ENCODE results near the gene BOC.

DNA sequence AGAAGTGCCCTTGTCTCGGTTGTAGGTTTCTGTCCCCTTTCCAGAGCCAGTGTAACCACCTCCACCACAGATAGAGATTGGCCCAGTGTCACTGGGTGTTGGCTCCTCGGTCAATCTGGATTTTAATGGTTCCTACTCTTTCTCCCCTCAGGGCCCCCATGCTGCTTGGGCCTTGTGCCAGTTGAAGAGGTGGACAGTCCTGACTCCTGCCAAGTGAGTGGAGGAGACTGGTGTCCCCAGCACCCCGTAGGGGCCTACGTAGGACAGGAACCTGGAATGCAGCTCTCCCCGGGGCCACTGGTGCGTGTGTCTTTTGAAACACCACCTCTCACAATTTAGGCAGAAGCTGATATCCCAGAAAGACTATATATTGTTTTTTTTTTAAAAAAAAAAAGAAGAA is 75.2 kb downstream of the BOC start:
- TF ChIP-seq, protein P1, sequence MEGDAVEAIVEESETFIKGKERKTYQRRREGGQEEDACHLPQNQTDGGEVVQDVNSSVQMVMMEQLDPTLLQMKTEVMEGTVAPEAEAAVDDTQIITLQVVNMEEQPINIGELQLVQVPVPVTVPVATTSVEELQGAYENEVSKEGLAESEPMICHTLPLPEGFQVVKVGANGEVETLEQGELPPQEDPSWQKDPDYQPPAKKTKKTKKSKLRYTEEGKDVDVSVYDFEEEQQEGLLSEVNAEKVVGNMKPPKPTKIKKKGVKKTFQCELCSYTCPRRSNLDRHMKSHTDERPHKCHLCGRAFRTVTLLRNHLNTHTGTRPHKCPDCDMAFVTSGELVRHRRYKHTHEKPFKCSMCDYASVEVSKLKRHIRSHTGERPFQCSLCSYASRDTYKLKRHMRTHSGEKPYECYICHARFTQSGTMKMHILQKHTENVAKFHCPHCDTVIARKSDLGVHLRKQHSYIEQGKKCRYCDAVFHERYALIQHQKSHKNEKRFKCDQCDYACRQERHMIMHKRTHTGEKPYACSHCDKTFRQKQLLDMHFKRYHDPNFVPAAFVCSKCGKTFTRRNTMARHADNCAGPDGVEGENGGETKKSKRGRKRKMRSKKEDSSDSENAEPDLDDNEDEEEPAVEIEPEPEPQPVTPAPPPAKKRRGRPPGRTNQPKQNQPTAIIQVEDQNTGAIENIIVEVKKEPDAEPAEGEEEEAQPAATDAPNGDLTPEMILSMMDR (IDR thresholded peaks at IDR 0.05): no peak
- TF ChIP-seq POLR2A (IDR thresholded peaks at IDR 0.05): no peak
